GM23248 (cell line): ENCODE data around the gene SPIB.

ENCODE experiments used
- EZH2 ChIP-seq: fragments of 200-600 bp; sonication (generic); IDR thresholded peaks from 2 replicates; pipeline ENCODE4 v1.6.1; 2018; ENCODE audit warnings: antibody characterized with exemption, mild to moderate bottlenecking; ENCODE audit not compliant: insufficient read depth, poor library complexity, severe bottlenecking
- EZH2phosphoT487 ChIP-seq: fragments of 200-600 bp; sonication (generic); IDR thresholded peaks from 2 replicates; pipeline ENCODE4 v1.6.1; 2018; ENCODE audit warnings: antibody characterized with exemption, moderate library complexity, mild to moderate bottlenecking, low read depth; ENCODE audit not compliant: insufficient read depth

- TF ChIP-seq EZH2phosphoT487 (no peak), EZH2 (no peak)
Observed at GRCh38 chr19:50377517-50377916, 41.2 kb upstream of the SPIB start.
